Suprapubic skin (tissue), 4 donors: ENCODE results near the gene PHLDB3.

ENCODE experiments used
- POLR2A ChIP-seq, 2 donors: fragments of 450-650 bp; IDR thresholded peaks; one replicate each; pipeline ENCODE4 v1.6.1; 2017; ENCODE audit warnings: antibody characterized with exemption in 2 of 2, mild to moderate bottlenecking in 2 of 2, moderate library complexity in 2 of 2
- POLR2AphosphoS5 ChIP-seq, 3 donors: sonication (generic); formaldehyde crosslinking; IDR thresholded peaks; one replicate each; pipeline ENCODE4 v1.6.1; 2017; ENCODE audit warnings: antibody characterized with exemption in 3 of 3
- TF ChIP-seq, protein P1 (sequence below), 2 donors: fragments of 200-600 bp in 1 of 2; fragments of 450-650 bp in 1 of 2; sonication (generic) in 1 of 2; IDR thresholded peaks; one replicate each; pipeline ENCODE4 v1.5.1; 2016 to 2019; ENCODE audit warnings: antibody characterized with exemption in 2 of 2, mild to moderate bottlenecking in 1 of 2, moderate library complexity in 1 of 2

DNA sequence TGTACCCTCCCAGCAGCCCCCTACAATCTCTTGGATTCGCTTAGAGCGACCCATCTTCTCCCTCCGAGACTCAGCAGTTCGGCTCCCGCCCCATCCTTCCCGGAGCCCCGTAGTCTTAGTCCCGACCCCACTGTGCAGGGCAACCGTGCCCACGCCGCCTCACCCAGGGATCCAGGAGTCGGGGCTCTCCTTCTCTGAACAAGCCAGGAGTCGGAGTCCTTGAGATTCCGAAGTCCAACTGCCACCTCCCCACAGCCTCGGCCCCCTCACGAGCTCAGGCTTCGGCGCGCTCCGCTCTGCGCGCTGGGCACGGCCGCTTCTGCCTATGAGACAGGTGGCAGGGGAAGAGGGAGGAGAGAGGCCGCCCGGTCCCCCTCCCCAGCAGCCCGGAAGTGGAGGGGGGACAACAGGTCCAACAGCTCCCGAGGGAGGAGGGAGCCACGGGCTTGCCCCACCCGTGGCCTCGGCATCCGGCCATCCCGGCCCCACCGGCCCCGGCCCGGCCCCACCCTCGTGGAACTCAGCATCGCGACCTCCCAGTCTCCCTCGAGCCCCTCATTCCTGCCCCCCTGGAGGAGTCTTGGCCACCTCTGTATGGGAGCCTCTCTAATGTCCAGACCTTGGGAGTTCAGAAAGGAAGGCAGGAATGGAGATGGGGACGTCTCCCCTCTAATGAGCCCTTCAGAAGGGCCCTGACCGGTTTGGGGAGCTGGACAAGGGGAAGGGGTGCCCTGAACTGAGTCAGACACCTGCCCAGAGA, at the start of gene PHLDB3:
- TF ChIP-seq, protein P1, sequence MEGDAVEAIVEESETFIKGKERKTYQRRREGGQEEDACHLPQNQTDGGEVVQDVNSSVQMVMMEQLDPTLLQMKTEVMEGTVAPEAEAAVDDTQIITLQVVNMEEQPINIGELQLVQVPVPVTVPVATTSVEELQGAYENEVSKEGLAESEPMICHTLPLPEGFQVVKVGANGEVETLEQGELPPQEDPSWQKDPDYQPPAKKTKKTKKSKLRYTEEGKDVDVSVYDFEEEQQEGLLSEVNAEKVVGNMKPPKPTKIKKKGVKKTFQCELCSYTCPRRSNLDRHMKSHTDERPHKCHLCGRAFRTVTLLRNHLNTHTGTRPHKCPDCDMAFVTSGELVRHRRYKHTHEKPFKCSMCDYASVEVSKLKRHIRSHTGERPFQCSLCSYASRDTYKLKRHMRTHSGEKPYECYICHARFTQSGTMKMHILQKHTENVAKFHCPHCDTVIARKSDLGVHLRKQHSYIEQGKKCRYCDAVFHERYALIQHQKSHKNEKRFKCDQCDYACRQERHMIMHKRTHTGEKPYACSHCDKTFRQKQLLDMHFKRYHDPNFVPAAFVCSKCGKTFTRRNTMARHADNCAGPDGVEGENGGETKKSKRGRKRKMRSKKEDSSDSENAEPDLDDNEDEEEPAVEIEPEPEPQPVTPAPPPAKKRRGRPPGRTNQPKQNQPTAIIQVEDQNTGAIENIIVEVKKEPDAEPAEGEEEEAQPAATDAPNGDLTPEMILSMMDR (IDR thresholded peaks at IDR 0.05) = no peak
- TF ChIP-seq POLR2AphosphoS5 (IDR thresholded peaks at IDR 0.05) (no peak), POLR2A (IDR thresholded peaks at IDR 0.05) (no peak)
